ENCODE data around the gene LRRC63.

DNA sequence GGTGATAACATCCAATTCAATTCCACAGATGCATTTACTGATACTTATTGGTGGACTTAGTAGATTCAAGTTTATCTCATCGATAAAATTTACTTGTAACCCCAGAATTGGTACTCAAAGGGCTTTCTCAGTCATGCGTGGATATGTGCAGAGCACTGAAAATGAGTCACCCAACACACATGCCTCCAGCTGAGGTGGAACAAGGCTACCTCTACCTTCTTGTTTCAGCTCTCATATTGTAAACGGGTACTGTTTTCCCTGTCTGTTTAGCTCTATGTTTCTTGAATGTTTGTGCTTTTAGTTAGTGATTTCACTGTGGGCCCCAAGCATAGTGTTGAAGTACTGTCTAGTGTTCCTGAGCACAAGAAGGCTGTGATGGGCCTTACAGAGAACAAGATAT, 1.5 kb downstream of the LRRC63 start:
- TF ChIP-seq, protein P1, sequence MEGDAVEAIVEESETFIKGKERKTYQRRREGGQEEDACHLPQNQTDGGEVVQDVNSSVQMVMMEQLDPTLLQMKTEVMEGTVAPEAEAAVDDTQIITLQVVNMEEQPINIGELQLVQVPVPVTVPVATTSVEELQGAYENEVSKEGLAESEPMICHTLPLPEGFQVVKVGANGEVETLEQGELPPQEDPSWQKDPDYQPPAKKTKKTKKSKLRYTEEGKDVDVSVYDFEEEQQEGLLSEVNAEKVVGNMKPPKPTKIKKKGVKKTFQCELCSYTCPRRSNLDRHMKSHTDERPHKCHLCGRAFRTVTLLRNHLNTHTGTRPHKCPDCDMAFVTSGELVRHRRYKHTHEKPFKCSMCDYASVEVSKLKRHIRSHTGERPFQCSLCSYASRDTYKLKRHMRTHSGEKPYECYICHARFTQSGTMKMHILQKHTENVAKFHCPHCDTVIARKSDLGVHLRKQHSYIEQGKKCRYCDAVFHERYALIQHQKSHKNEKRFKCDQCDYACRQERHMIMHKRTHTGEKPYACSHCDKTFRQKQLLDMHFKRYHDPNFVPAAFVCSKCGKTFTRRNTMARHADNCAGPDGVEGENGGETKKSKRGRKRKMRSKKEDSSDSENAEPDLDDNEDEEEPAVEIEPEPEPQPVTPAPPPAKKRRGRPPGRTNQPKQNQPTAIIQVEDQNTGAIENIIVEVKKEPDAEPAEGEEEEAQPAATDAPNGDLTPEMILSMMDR (IDR thresholded peaks at IDR 0.05), result no peak
- no peak for TF ChIP-seq POLR2A (IDR thresholded peaks at IDR 0.05)
